ENCODE measurements around the gene CRADD. TPM values are rescaled to one million over a fixed set of nuclear protein-coding genes. Genes with fewer than 3 reads are reported as not detected.
"Not testable (repeated sequence)": the region's sequence is repeated elsewhere in the genome, so short reads cannot be mapped to it uniquely, and the experiment has no call there.

The CRADD gene
- 17.2 and 48.6 TPM in 2 replicates for total RNA-seq (2014; rRNA removed; shearing (Covaris generic))

GRCh38 chr12:93677195-93678064 lies at the start of gene CRADD:
TSS of gene CRADD (plus strand) at chr12:93677375.
- DNase-seq (ENCODE audit: low read depth), result peak; percentile 97

- DNase-seq (ENCODE audit: low read depth), result no peak
These were observed 44.8 kb upstream of the CRADD start for GRCh38 chr12:93632383-93632782.

GRCh38 chr12:93634416-93634815 lies 42.8 kb upstream of the CRADD start:
- peak; percentile 45 for DNase-seq (ENCODE audit: low read depth)

GRCh38 chr12:93636708-93637107 lies 40.5 kb upstream of the CRADD start:
- DNase-seq (ENCODE audit: low read depth), result no peak

GRCh38 chr12:93638095-93638494 lies 39.1 kb upstream of the CRADD start:
- DNase-seq (ENCODE audit: low read depth), result peak; percentile 30

GRCh38 chr12:93638954-93639353 lies 38.2 kb upstream of the CRADD start:
- no peak for DNase-seq (ENCODE audit: low read depth)

- no peak for DNase-seq (ENCODE audit: low read depth)
These were observed 37.8 kb upstream of the CRADD start for GRCh38 chr12:93639406-93639805.

- DNase-seq (ENCODE audit: low read depth), result not testable (repeated sequence)
These were observed 35.8 kb upstream of the CRADD start for GRCh38 chr12:93641380-93641779.

DNA sequence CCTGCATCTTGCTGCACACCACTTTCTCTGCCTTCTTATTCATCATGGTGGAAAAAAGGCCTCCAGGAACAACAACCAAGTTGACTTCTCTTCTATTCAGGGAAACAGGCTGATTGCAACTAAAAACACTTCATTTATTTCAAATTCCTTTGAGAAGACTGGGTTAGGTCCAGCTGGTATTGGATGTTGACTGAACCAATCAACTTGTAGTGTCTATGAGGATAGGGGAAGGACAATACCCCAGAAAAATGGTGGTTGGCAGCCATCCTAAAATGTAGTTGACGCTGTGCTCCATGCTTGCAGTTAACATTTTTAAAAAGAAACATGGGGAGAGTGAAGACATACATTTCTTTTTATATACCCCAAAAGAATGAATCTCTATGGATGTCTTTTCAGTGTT lies 34.4 kb upstream of the CRADD start:
- no peak for DNase-seq (ENCODE audit: low read depth)

DNA sequence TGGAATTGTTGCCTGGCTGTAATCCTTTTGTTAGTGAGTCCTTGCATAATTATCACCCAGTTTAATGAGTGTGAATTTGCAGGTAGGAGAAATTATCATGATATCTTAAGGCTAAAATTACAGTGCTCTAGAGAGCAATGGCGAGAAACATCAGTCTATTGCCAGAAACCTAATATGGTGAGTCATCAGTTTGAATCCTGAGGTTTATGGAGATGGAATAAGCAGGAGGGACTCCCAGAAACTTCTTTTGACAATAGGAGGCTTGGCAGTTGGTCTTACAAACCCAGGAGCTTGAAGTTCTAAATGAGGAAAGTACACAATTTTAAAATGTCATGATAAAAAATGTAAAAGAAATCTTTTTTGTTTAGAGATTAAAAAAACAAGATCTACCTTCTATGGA lies 31.5 kb upstream of the CRADD start:
- DNase-seq (ENCODE audit: low read depth), result peak; percentile 73

DNA sequence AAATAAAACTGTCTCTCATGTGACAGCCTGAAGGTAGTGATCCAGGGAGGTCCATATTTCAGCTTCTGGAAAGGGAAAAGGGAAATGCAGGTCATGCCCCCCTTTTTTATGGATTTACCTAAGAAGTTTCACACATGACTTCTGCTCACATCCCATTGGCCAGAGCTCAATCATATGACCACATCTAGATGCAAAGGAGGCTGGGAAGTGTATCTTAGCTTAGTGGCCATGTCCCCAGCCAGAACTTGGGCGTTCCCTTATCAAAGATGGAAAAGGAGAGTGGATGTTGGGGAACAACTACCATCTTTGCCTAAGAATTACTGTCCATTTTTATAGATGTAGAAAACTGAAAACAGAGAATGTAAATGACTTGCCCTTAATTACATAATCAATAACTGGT lies 26.5 kb upstream of the CRADD start:
- no peak for DNase-seq (ENCODE audit: low read depth)

- DNase-seq (ENCODE audit: low read depth), result no peak
These were observed 24.1 kb upstream of the CRADD start for GRCh38 chr12:93653079-93653478.

GRCh38 chr12:93653712-93654111 lies 23.5 kb upstream of the CRADD start:
- no peak for DNase-seq (ENCODE audit: low read depth)

GRCh38 chr12:93654421-93654820 lies 22.8 kb upstream of the CRADD start:
- no peak for DNase-seq (ENCODE audit: low read depth)

DNA sequence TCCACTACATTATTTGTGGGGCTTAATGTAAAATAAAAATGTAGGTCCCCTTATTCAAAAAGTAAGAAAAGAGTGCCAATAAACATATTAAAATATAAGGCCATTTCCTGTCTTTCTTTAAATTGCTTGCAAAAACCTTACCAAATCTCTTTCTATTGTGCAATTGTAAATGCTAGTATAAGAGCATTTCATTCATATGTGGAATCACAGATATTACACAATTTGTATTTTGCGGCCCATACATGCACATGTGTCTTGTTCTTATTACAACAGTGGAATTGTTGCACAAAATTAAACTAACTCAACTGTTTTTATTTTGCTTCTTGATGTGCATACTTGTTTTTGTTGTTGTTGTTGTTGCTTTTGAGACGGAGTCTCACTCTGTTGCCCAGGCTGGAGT lies 20.1 kb upstream of the CRADD start:
- DNase-seq (ENCODE audit: low read depth), result no peak

- no peak for DNase-seq (ENCODE audit: low read depth)
These were observed 16.2 kb upstream of the CRADD start for GRCh38 chr12:93661021-93661420.

- no peak for DNase-seq (ENCODE audit: low read depth)
These were observed 14.0 kb upstream of the CRADD start for GRCh38 chr12:93663006-93663728.

DNA sequence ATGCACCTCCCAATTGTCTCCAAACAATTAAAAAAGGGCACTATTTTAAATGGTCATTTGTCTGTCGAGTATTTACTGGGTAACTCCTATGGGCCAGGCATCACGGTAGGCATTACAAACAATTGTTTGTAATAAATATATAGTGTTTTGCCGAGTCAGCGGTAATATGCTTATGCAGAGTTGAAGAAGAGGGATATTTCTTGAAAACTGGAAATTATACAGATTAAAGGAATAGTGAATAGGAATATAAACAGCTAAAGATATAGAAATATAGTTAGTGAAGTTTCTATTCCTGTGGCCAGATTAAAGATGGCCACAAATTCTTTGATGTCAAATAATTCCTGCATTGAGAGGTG lies 13.5 kb upstream of the CRADD start:
- DNase-seq (ENCODE audit: low read depth), result no peak

GRCh38 chr12:93664573-93665138 lies 12.5 kb upstream of the CRADD start:
- DNase-seq (ENCODE audit: low read depth), result peak; percentile 62

- no peak for DNase-seq (ENCODE audit: low read depth)
These were observed 9.5 kb upstream of the CRADD start for GRCh38 chr12:93667672-93668071.

- no peak for DNase-seq (ENCODE audit: low read depth)
These were observed 8.2 kb upstream of the CRADD start for GRCh38 chr12:93668919-93669418.

GRCh38 chr12:93669452-93669851 lies 7.7 kb upstream of the CRADD start:
- no peak for DNase-seq (ENCODE audit: low read depth)

DNA sequence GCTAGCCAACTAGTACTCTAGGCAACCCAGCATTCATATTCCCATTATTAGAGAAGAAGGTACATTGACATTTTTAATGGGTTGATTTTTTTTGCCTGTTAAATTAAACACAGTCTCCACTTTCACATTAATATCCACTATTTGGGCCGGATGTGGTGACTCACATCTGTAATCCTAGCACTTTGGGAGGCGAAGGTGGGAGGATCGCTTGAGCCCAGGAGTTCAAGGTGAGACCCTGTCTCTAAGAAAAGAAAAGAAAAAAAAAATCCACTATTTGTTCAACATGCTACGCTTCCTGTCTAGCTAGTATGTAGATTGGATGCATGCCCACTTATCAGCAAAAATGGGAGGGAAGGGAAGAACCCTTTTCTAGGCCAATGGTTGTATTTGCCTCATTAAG lies 7.1 kb upstream of the CRADD start:
- peak; percentile 36 for DNase-seq (ENCODE audit: low read depth)
